ENCODE measurements around the gene DGKB.

DNA sequence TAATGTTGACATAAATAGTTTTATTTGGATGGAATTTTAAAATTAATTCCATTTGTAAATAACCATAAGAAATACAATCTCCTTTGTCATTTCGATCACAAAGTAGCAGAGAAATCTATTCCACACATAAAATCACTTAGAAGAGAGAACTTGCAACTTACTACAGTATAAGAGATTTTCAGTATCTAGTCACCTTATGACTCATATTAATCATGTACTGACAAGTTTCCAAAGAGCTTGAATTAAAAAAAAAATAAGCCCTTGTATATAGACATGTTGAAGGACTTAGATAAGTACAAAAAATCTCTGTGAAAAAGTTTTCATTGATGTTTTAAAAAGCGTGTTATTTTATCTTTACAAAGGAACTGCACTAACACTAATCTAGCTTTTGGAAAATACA is 706.0 kb downstream of the DGKB start:
- TF ChIP-seq FOXA1 (IDR thresholded peaks at IDR 0.05): no peak
- TF ChIP-seq, protein P1, sequence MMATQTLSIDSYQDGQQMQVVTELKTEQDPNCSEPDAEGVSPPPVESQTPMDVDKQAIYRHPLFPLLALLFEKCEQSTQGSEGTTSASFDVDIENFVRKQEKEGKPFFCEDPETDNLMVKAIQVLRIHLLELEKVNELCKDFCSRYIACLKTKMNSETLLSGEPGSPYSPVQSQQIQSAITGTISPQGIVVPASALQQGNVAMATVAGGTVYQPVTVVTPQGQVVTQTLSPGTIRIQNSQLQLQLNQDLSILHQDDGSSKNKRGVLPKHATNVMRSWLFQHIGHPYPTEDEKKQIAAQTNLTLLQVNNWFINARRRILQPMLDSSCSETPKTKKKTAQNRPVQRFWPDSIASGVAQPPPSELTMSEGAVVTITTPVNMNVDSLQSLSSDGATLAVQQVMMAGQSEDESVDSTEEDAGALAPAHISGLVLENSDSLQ (IDR thresholded peaks at IDR 0.05): no peak
- TF ChIP-seq SP1 (IDR thresholded peaks at IDR 0.05): no peak
- TF ChIP-seq FOXM1 (IDR thresholded peaks at IDR 0.05; ENCODE audit: borderline replicate concordance): no peak
- TF ChIP-seq L3MBTL2 (conservative IDR thresholded peaks at IDR 0.05): no peak
- TF ChIP-seq HDGF (IDR thresholded peaks at IDR 0.05; ENCODE audit: borderline replicate concordance): no peak
- TF ChIP-seq ELF4 (IDR thresholded peaks at IDR 0.05): no peak
- no peak for TF ChIP-seq NFRKB (IDR thresholded peaks at IDR 0.05)
- no peak for TF ChIP-seq ARNT (IDR thresholded peaks at IDR 0.05)
- TF ChIP-seq BHLHE40 (IDR thresholded peaks at IDR 0.05; ENCODE audit: borderline replicate concordance): no peak
- no peak for TF ChIP-seq LEF1 (IDR thresholded peaks at IDR 0.05; ENCODE audit: borderline replicate concordance)
- TF ChIP-seq SUZ12 (IDR thresholded peaks at IDR 0.05): no peak

Data from HEK293T (cell line).